Hematopoietic multipotent progenitor cell treated with erythropoietin and hydrocortisone succinate and interleukin-3 and kit ligand, for 8 days (in vitro differentiated cells): ENCODE results near the gene SPINK1.
"Not testable (repeated sequence)": the region's sequence is repeated elsewhere in the genome, so short reads cannot be mapped to it uniquely, and the experiment has no call there.

Experiments
- DNase-seq: peaks from one replicate; pipeline ENCODE4 v3.0.0-alpha.2; 2015

The SPINK1 gene

GRCh38 chr5:147803161-147803560 lies 28.3 kb downstream of the SPINK1 start:
- DNase-seq: not testable (repeated sequence)

- DNase-seq: no peak
Observed at GRCh38 chr5:147801461-147801860, 30.0 kb downstream of the SPINK1 start.

GRCh38 chr5:147800491-147800890 lies 31.0 kb downstream of the SPINK1 start:
- DNase-seq: no peak

GRCh38 chr5:147796556-147797308 lies 34.7 kb downstream of the SPINK1 start:
- no peak for DNase-seq

GRCh38 chr5:147791181-147791580 lies 40.3 kb downstream of the SPINK1 start:
- no peak for DNase-seq

GRCh38 chr5:147789820-147790219 lies 41.7 kb downstream of the SPINK1 start:
- no peak for DNase-seq

- DNase-seq: no peak
Observed at GRCh38 chr5:147788023-147788422, 43.4 kb downstream of the SPINK1 start.

GRCh38 chr5:147786142-147786541 lies 45.3 kb downstream of the SPINK1 start:
- no peak for DNase-seq

GRCh38 chr5:147784146-147784987 lies 47.1 kb downstream of the SPINK1 start:
- no peak for DNase-seq

- peak; percentile 89 for DNase-seq
Observed at GRCh38 chr5:147782110-147783028, 49.1 kb downstream of the SPINK1 start, which contains the start of gene JAKMIP2. TSS of gene JAKMIP2 (minus strand) at chr5:147782728. CDS start at chr5:147671806, 110,922 bp downstream.

GRCh38 chr5:147780924-147781573 lies 50.4 kb downstream of the SPINK1 start:
- no peak for DNase-seq

GRCh38 chr5:147779694-147780093 lies 51.8 kb downstream of the SPINK1 start:
- DNase-seq: no peak

- no peak for DNase-seq
Observed at GRCh38 chr5:147776989-147777388, 54.5 kb downstream of the SPINK1 start.
